ENCODE data around the gene TRIM5.

- TF ChIP-seq POU6F1 (CRISPR knock-in tag; IDR thresholded peaks at IDR 0.05; ENCODE audit: borderline replicate concordance, low read depth) (no peak), CSRNP3 (CRISPR knock-in tag; IDR thresholded peaks at IDR 0.05) (no peak), ZNF565 (CRISPR knock-in tag; conservative IDR thresholded peaks at IDR 0.05; ENCODE audit: low read depth) (no peak), TOX (CRISPR knock-in tag; IDR thresholded peaks at IDR 0.05; ENCODE audit: borderline replicate concordance) (no peak; the same call in 1 of the 2 replicates), RARB (CRISPR knock-in tag; IDR thresholded peaks at IDR 0.05) (no peak), ZNF70 (CRISPR knock-in tag; IDR thresholded peaks at IDR 0.05) (no peak), PATZ1 (CRISPR knock-in tag; IDR thresholded peaks at IDR 0.05; ENCODE audit: borderline replicate concordance) (no peak), ARNTL (CRISPR knock-in tag; IDR thresholded peaks at IDR 0.05; ENCODE audit: borderline replicate concordance, low read depth) (no peak), OSR1 (CRISPR knock-in tag; IDR thresholded peaks at IDR 0.05) (no peak)
Measured at GRCh38 chr11:5690216-5690615, 5.3 kb upstream of the TRIM5 start.
